ENCODE results near the gene PLCB4.

- no peak for TF ChIP-seq POLR2A (IDR thresholded peaks at IDR 0.05)
- no peak for TF ChIP-seq CTCF (IDR thresholded peaks at IDR 0.05)
Observed at GRCh38 chr20:9508240-9508661, 439.4 kb downstream of the PLCB4 start.
